SJCRH30 (cell line): ENCODE data around the gene PLEKHH3. TPM values are rescaled to one million over a fixed set of nuclear protein-coding genes. Genes with fewer than 3 reads are reported as not detected.
"Not testable (repeated sequence)": the region's sequence is repeated elsewhere in the genome, so short reads cannot be mapped to it uniquely, and the experiment has no call there.

Experiments
- DNase-seq, 2 experiments: peaks; one replicate each; pipeline ENCODE4 v3.0.0-alpha.2; 2015 to 2020
- H3K27ac ChIP-seq: fragments of 250-450 bp; sonication (Bioruptor Pico); 2 replicates; pipeline ENCODE4 v1.5.1; 2020; ENCODE audit warnings: mild to moderate bottlenecking, moderate library complexity
- H3K27me3 ChIP-seq: fragments of 250-450 bp; sonication (Bioruptor Pico); 2 replicates; pipeline ENCODE4 v1.5.1; 2020; ENCODE audit warnings: mild to moderate bottlenecking, moderate library complexity
- H3K36me3 ChIP-seq: fragments of 250-450 bp; sonication (Bioruptor Pico); 2 replicates; pipeline ENCODE4 v1.5.1; 2020; ENCODE audit warnings: mild to moderate bottlenecking, moderate library complexity
- H3K4me1 ChIP-seq: fragments of 250-450 bp; sonication (Bioruptor Pico); 2 replicates; pipeline ENCODE4 v1.5.1; 2020; ENCODE audit warnings: mild to moderate bottlenecking, moderate library complexity
- H3K4me3 ChIP-seq: fragments of 250-450 bp; sonication (Bioruptor Pico); 2 replicates; pipeline ENCODE4 v1.5.1; 2020; ENCODE audit warnings: mild to moderate bottlenecking, moderate library complexity
- H3K9me3 ChIP-seq: fragments of 250-450 bp; sonication (Bioruptor Pico); replicated peaks from 2 replicates; pipeline ENCODE4 v1.5.1; 2020; ENCODE audit warnings: mild to moderate bottlenecking, moderate library complexity
- total RNA-seq: library from RNA; depleted of rRNA; stranded (reverse); fragments of >200 nt; shearing (Covaris generic); gene quantifications from 2 replicates; pipeline ENCODE4 v1.2.3, GENCODE V29; 2014

The PLEKHH3 gene
- total RNA-seq, 1 experiment from 2014 or later: 13.7 TPM

DNA sequence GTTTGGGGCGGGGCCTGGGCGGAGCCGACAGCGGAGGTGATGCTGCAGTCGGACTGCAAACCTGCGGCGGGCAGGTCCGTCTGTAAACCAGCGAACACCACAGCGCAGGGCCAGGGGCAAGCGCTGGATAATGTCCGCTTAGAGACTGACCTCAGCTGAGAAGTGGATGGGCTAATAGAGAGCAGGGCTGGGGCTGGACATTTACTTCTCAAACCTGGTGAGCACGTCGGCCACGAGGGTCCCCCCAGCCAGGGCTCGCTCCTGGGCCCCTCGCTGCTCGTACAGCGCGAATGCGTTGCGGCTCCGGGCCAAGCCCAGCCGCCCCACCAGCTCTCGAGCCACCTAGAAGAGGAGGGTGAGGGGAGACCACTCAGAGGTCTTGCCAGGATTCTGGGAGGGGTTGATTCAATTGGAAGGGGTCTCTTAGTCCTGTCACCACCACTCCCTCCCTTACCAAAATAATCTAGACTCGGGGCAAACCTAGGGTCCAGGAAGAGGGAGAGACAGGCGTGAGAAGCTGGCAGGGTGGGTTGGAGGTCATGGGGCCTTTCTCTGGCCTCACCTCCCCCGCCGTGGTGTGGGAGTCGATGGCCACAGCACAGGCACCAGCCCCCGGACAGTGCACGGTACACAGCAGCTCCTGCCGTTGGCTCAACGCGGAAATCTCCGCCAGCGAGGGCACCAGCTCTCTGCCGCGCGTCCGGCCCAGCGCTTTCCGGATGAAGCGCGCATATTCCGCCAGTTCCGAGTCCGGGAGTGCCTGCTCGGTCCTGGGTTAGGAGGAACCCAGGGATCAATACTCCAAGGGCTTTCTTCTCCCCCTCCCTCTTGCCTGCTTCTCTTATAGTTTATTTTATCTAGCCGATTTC lies 5.8 kb downstream of the PLEKHH3 start:
- Histone ChIP-seq H3K4me3 (no peak overlapping the region), H3K27ac (no peak overlapping the region), H3K27me3 (no peaks in the 10 kb centered on the region), H3K36me3 (peaks cover 17% of the 10 kb centered on the region), H3K4me1 (peaks cover 4% of the 10 kb centered on the region; the same call in 1 of the 2 replicates), H3K9me3 (no peaks in the 10 kb centered on the region)
- no peak for DNase-seq

DNA sequence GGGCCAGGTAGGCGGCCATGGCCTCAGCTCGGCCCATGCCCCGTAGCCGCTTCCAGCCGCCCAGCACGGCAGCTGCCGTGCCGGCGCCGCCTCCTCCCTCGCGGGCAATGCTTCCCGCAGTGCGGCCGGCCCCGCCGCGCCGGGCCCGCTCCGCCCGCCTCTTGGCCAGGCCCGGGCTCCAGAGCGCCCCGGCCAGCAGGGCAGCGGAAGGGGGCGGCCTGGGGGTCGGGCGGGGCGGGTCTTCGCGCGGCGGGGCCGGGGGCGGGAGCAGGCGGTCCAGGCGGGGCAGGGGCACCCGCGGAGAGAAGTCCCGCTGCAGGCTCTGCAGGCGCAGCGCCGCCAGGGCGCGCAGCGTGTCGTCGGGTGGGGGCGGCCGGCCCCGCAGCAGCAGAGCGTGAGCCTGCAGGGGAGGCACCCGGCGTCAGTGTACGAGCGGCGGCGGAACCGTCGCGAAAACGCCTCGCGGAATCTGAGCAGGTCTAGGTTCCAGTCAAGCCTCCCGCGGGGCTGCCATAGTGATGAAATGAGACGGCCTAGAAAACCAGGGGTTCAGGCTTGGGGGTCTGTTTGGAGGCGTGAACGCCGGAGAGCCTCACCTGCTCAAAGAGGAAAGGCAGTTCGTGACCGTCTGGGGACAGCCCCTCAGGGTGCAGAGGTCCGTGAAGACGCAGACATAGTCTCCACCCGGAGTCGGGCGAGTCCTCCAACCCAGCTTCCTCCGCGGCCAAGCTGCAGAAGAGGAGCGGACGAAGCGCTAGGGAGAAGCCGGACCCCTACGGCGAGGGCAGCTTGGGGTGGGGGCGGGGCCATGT lies 6.6 kb downstream of the PLEKHH3 start:
- no peak overlapping the region for H3K27ac ChIP-seq
- H3K36me3 ChIP-seq: peaks cover 17% of the 10 kb centered on the region
- H3K9me3 ChIP-seq: no peaks in the 10 kb centered on the region

GRCh38 chr17:42669705-42669976 lies 7.2 kb downstream of the PLEKHH3 start:
- H3K27ac ChIP-seq: no peak overlapping the region
- no peaks in the 10 kb centered on the region for H3K9me3 ChIP-seq
- peaks cover 17% of the 10 kb centered on the region for H3K36me3 ChIP-seq
- no peaks in the 10 kb centered on the region; the same call in 1 of the 2 replicates for H3K4me1 ChIP-seq
- H3K27me3 ChIP-seq: no peaks in the 10 kb centered on the region
- H3K4me3 ChIP-seq: no peak overlapping the region
- no peak for DNase-seq

More for the DNA sequence above, 6.6 kb downstream of the PLEKHH3 start:
- no peak for DNase-seq
- no peak overlapping the region for H3K4me3 ChIP-seq
- no peaks in the 10 kb centered on the region for H3K27me3 ChIP-seq
- H3K4me1 ChIP-seq: peaks cover 1% of the 10 kb centered on the region; the same call in 1 of the 2 replicates

GRCh38 chr17:42667088-42667951 lies 9.5 kb downstream of the PLEKHH3 start:
- no peak overlapping the region for H3K27ac ChIP-seq
- no peak for DNase-seq
- H3K36me3 ChIP-seq: peaks cover 17% of the 10 kb centered on the region

GRCh38 chr17:42666126-42666525 lies 10.7 kb downstream of the PLEKHH3 start:
- H3K36me3 ChIP-seq: peaks cover 17% of the 10 kb centered on the region
- H3K4me3 ChIP-seq, H3K27ac ChIP-seq, H3K9me3 ChIP-seq, DNase-seq, H3K27me3 ChIP-seq, H3K4me1 ChIP-seq: not testable (repeated sequence)

More at GRCh38 chr17:42667088-42667951, 9.5 kb downstream of the PLEKHH3 start:
- no peaks in the 10 kb centered on the region for H3K27me3 ChIP-seq
- no peak overlapping the region for H3K4me3 ChIP-seq
- no peaks in the 10 kb centered on the region for H3K4me1 ChIP-seq
- no peaks in the 10 kb centered on the region for H3K9me3 ChIP-seq

DNA sequence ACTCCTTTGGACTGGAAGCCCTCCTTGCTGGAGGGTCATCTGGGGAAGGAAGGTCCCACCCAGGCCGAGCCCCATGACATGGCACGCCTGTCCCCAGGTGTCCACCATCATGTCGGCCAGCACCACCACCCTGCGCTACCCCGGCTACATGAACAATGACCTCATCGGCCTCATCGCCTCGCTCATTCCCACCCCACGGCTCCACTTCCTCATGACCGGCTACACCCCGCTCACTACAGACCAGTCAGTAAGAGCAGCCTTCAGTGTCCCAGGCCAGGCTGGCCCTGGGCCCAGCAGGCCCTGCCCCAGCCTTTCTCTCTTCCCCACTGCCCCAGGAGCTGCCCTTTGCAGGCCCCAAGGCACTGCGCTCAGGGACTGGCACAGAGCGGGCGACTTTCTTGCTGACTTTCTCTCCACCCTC lies 11.2 kb downstream of the PLEKHH3 start:
- no peaks in the 10 kb centered on the region for H3K27me3 ChIP-seq
- no peaks in the 10 kb centered on the region for H3K9me3 ChIP-seq
- H3K36me3 ChIP-seq: peaks cover 13% of the 10 kb centered on the region
- H3K4me3 ChIP-seq: no peak overlapping the region
- DNase-seq: no peak
- peaks cover under 1% of the 10 kb centered on the region for H3K4me1 ChIP-seq
- no peak overlapping the region for H3K27ac ChIP-seq

DNA sequence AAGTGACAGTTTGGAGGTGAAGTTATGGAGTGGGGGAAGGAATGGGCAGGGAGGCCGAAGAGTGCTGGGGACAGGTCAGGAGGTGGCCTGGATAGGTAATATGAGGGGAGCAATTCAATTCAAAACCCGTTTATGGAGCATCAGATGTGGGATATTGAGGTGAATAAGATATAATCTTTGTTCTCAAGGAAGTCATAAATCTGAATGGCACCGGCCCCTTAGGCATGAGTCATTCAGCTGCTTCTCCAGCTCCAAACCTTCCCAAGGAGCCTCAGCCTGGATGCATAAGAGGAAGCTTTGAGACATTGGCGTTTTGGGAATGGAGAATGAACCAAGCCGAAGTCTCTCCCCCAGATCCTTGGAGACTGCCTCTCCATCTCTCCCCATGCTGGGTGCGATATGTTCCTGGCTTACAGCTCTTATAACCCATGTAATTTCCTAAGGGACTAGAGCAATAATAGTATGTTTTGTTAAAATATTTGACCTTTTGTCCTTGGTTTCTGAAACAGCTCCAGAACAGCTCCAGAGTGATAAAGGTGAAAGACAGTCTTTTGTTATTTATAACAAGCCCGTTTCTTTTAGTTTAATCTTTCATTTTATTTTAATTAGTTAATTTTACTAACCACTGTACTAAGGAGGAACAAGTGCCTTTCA lies 16.0 kb downstream of the PLEKHH3 start:
- Histone ChIP-seq H3K4me3 (no peak overlapping the region), H3K27ac (no peak overlapping the region)
- DNase-seq: no peak

DNA sequence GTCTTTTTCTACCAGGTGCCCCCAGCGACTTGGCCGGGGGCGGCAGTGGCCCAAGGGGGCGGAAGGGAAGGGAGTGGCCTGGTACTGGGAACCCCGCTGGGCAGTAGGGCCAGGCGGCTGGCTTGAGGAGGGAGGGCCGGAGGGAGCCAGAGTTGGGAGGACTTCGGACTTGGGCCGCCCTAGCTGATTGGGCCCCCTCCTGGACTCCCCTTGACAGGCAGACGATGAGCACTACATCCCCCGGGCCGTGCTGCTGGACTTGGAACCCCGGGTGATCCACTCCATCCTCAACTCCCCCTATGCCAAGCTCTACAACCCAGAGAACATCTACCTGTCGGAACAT lies 16.9 kb downstream of the PLEKHH3 start:
- H3K27me3 ChIP-seq, H3K4me1 ChIP-seq, DNase-seq, H3K36me3 ChIP-seq, H3K9me3 ChIP-seq: not testable (repeated sequence)
- H3K27ac ChIP-seq: peak overlapping the region; percentile 43; the same call in 1 of the 2 replicates
- peak overlapping the region; percentile 63 for H3K4me3 ChIP-seq

More for the DNA sequence above, 16.0 kb downstream of the PLEKHH3 start:
- no peaks in the 10 kb centered on the region for H3K36me3 ChIP-seq
- H3K4me1 ChIP-seq: peaks cover 6% of the 10 kb centered on the region
- no peaks in the 10 kb centered on the region for H3K27me3 ChIP-seq
- peaks cover 8% of the 10 kb centered on the region for H3K9me3 ChIP-seq

DNA sequence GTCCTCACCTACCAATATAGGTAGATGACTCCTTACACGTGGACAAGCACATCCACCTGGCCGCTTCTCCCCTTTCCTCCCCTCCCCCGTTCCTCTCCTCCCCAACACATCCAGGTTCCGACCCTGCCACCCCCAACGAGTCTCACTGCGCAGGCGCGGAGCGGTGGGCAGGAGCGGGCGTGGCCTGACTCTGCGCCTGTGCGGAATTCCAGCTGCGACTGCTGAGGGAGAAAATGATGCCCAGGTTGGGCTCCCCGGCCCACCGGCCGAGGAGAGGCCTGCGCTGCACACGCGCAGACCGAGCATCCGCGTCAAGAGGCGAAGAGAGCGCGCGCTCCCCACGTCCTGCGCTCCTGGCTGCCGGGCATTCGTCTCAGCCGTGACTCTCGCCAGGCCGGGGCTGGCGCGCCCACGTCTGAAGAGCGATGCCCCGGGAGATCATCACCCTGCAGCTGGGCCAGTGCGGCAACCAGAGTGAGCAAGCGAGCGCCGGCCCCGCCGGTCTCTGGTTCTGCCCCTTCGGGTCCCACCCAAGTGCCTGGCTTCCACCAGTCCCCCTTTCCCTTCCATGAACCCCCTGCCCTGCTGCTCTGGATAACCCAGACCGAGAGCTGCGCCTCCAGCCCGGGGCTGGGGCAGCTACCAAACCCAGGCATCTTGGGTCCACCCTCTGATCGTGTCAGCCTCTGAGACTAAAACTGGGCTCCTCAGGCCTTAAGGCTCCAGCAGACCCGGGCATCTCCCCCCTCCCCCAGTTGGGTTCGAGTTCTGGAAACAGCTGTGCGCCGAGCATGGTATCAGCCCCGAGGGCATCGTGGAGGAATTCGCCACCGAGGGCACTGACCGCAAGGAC lies 17.5 kb downstream of the PLEKHH3 start, which contains the start of gene TUBG2:
TSS of gene TUBG2 (plus strand) at position 206 of the 853 bp plus-strand sequence. CDS start at position 426, 220 bp downstream.
- Histone ChIP-seq H3K36me3 (no peaks in the 10 kb centered on the region), H3K27ac (peak within 1 kb of the TSS; percentile 43), H3K27me3 (no peaks in the 10 kb centered on the region), H3K4me3 (peak within 1 kb of the TSS; percentile 63), H3K4me1 (peaks cover 8% of the 10 kb centered on the region), H3K9me3 (peaks cover 8% of the 10 kb centered on the region)
- DNase-seq: peak; percentile 95 to 96

DNA sequence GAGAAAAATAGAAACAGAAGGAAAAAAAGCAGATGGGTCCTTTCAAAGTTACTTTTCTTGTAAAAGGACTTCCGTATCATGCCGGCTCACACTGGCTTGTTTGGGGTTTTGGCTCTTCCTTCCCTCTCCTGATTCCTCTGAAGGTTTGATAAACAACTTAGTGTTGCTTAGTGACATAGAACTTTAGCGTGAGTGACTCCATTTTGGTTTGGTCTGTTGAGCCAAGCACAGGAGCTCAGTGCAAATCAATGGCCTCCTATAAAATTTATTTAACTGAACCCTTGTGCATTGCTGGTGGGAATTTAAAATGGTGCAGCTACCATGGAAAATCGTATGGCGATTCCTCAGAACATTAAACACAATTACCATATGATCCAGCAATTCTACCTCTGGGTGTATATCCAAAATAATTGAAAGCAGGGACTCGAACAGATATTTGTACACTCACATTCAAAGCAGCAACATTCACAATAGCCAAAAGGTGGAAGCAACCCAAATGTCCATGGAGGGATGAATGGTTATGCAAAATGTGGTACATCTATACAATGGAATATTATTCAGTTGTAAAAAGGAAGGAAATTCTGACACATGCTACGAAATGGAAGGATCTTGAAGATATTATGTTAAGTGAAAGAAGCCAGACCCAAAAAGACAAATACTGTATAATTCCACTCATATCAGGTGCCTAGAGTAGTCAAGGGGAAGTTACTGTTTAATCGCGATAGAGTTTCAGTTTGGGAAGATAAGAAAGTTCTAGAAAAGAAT lies 18.8 kb downstream of the PLEKHH3 start:
- H3K4me3 ChIP-seq: no peak overlapping the region
- H3K27me3 ChIP-seq: no peaks in the 10 kb centered on the region
- no peak for DNase-seq
- peaks cover 8% of the 10 kb centered on the region for H3K4me1 ChIP-seq
- H3K9me3 ChIP-seq: peaks cover 8% of the 10 kb centered on the region
- no peaks in the 10 kb centered on the region for H3K36me3 ChIP-seq
- no peak overlapping the region for H3K27ac ChIP-seq

DNA sequence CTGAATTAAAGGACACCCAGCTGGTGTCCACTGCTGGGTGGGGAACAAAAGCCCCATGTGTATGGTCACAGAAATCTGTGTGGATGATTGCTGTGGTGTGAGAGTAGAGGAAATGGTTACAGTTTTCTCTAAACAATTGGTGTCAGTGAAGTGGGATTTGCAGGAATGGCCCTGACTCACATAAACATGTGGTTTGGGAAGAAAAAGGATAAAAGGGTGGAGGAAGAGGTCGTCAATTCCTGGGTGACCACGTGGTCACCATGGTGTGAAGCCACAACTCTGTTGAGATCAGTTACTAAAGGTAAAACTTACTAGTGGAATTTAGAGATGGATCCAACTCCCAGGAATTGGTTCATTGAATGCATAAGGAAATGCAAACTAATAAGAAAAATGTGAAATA lies 21.3 kb downstream of the PLEKHH3 start:
- H3K9me3 ChIP-seq: peaks cover 8% of the 10 kb centered on the region
- H3K4me1 ChIP-seq: peaks cover 7% of the 10 kb centered on the region
- no peak overlapping the region for H3K27ac ChIP-seq
- peak; percentile 25 to 50 for DNase-seq
- no peak overlapping the region for H3K4me3 ChIP-seq
- no peaks in the 10 kb centered on the region for H3K36me3 ChIP-seq
- H3K27me3 ChIP-seq: no peaks in the 10 kb centered on the region

GRCh38 chr17:42653179-42654124 lies 23.3 kb downstream of the PLEKHH3 start:
- Histone ChIP-seq H3K4me1 (0 out of 2 replicates have a peak, but pooled peaks cover 2% of the 10 kb centered on the region), H3K27me3 (no peaks in the 10 kb centered on the region), H3K9me3 (peaks cover 8% of the 10 kb centered on the region), H3K4me3 (no peak overlapping the region), H3K27ac (no peak overlapping the region), H3K36me3 (no peaks in the 10 kb centered on the region)
- no peak for DNase-seq
